PC-9 (cell line): ENCODE results near the gene EPB41. TPM values are rescaled to one million over a fixed set of nuclear protein-coding genes. Genes with fewer than 3 reads are reported as not detected.
A peak's percentile ranks its signal among the peaks of the same experiment; 100 is the strongest.

Experiments
- BruUV-seq: library from RNA; stranded (reverse); fragments of 400-500 nt; replicated peaks from 2 replicates; lab custom pipeline; 2021; lab: Mats Ljungman, UMichigan
- CTCF ChIA-PET: fragments of 300-600 bp; sonication (Branson Sonifier 250); formaldehyde crosslinking; loops from one replicate; lab custom pipeline; 2022; ENCODE audit warnings: antibody characterized with exemption; lab: Charles Lee
- POLR2A ChIA-PET: fragments of 300-600 bp; sonication (Branson Sonifier 250); formaldehyde crosslinking; loops from one replicate; lab custom pipeline; 2022; ENCODE audit warnings: antibody characterized with exemption; ENCODE audit not compliant: unreplicated experiment; lab: Charles Lee
- DNase-seq, 2 experiments: peaks; one replicate each; pipeline versions ENCODE4 v3.0.0 to v3.0.0-alpha.2; 2015 to 2022; ENCODE audit warnings: mixed read lengths in 1 of 2
- H2AFZ ChIP-seq: fragments of 200-600 bp; sonication (generic); 2 replicates; pipeline ENCODE4 v1.8.1; 2017; ENCODE audit warnings: antibody characterized with exemption
- H3F3A ChIP-seq: fragments of 200-600 bp; sonication (generic); 2 replicates; pipeline ENCODE4 v1.8.1; 2017; ENCODE audit warnings: antibody characterized with exemption, mild to moderate bottlenecking, low read depth; ENCODE audit not compliant: insufficient read depth
- H3K27ac ChIP-seq: fragments of 200-600 bp; sonication (generic); 2 replicates; pipeline ENCODE4 v1.6.1; 2016; ENCODE audit warnings: mixed run types
- H3K27me3 ChIP-seq: fragments of 200-600 bp; sonication (generic); 2 replicates; pipeline ENCODE4 v1.6.1; 2016; ENCODE audit warnings: low read depth, mixed run types; ENCODE audit not compliant: insufficient read depth
- H3K36me3 ChIP-seq: fragments of 200-600 bp; sonication (generic); 2 replicates; pipeline ENCODE4 v1.6.1; 2016; ENCODE audit warnings: low read depth, mixed run types
- H3K4me1 ChIP-seq: fragments of 200-600 bp; sonication (generic); replicated peaks from 2 replicates; pipeline ENCODE4 v1.6.1; 2016; ENCODE audit warnings: mixed run types; ENCODE audit not compliant: insufficient read depth
- H3K4me2 ChIP-seq: fragments of 200-600 bp; sonication (generic); 2 replicates; pipeline ENCODE4 v1.6.1; 2017; ENCODE audit warnings: mixed run types
- H3K4me3 ChIP-seq: fragments of 200-600 bp; sonication (generic); 2 replicates; pipeline ENCODE4 v1.6.1; 2016; ENCODE audit warnings: mixed run types
- H3K79me2 ChIP-seq: fragments of 200-600 bp; sonication (generic); 2 replicates; pipeline ENCODE4 v1.6.1; 2017; ENCODE audit warnings: low read depth, mixed run types
- H3K9me2 ChIP-seq: fragments of 200-600 bp; sonication (generic); 2 replicates; pipeline ENCODE4 v1.8.1; 2017; ENCODE audit warnings: mild to moderate bottlenecking; ENCODE audit not compliant: insufficient read depth
- H3K9me3 ChIP-seq: fragments of 200-600 bp; sonication (generic); 2 replicates; pipeline ENCODE4 v1.8.1; 2016; ENCODE audit warnings: low read depth; ENCODE audit not compliant: insufficient read depth
- H4K20me1 ChIP-seq: fragments of 200-600 bp; sonication (generic); 2 replicates; pipeline ENCODE4 v1.8.1; 2017; ENCODE audit not compliant: insufficient read depth
- CTCF ChIP-seq: fragments of 200-600 bp; sonication (generic); conservative IDR thresholded peaks from 2 replicates; pipeline ENCODE4 v1.6.1; 2017; ENCODE audit warnings: mixed run types, antibody characterized with exemption, mild to moderate bottlenecking, moderate library complexity
- EZH2 ChIP-seq: fragments of 200-600 bp; sonication (generic); IDR thresholded peaks from 2 replicates; pipeline ENCODE4 v1.8.0; 2017; ENCODE audit warnings: antibody characterized with exemption, low read depth
- intact Hi-C: fragments of 100-400 bp; cut with micrococcal nuclease; formaldehyde crosslinking; loops from one replicate; pipeline ENCODE4 v1.10.0; 2022; ENCODE audit not compliant: unreplicated experiment
- total RNA-seq: library from RNA; stranded (reverse); gene quantifications from 2 replicates; pipeline ENCODE4 v1.2.3, GENCODE V29; 2021

The EPB41 gene
- total RNA-seq, 1 experiment from 2014 or later: 42.2 TPM

- H3K4me3 ChIP-seq: no peak overlapping the region
- ChIA-PET POLR2A (no interaction called here), CTCF (no interaction called here)
- H3K9me2 ChIP-seq: no peaks in the 10 kb centered on the region
- peaks cover 8% of the 10 kb centered on the region; the same call in 1 of the 2 replicates for H3K4me1 ChIP-seq
- no TSS peak for BruUV-seq
- intact Hi-C loops: no loop called here
- no peak overlapping the region for H3K4me2 ChIP-seq
- no peak overlapping the region for H3K27ac ChIP-seq
- no peaks in the 10 kb centered on the region for H4K20me1 ChIP-seq
- TF ChIP-seq CTCF (no peak), EZH2 (no peak)
- H3K9me3 ChIP-seq: no peaks in the 10 kb centered on the region
- H2AFZ ChIP-seq: no peak overlapping the region
- DNase-seq: peak; percentile 6 to 65
- no peaks in the 10 kb centered on the region for H3K79me2 ChIP-seq
- no peaks in the 10 kb centered on the region for H3K27me3 ChIP-seq
- no peaks in the 10 kb centered on the region for H3F3A ChIP-seq
- no peaks in the 10 kb centered on the region for H3K36me3 ChIP-seq
Measured at GRCh38 chr1:29094433-29094832, 180.1 kb downstream of the EPB41 start.

GRCh38 chr1:29094954-29095353 is 180.6 kb downstream of the EPB41 start:
- Histone ChIP-seq H3K36me3 (no peaks in the 10 kb centered on the region), H3K27me3 (no peaks in the 10 kb centered on the region), H2AFZ (no peak overlapping the region), H3K9me2 (no peaks in the 10 kb centered on the region), H3K9me3 (no peaks in the 10 kb centered on the region), H3F3A (no peaks in the 10 kb centered on the region), H3K27ac (no peak overlapping the region), H4K20me1 (no peaks in the 10 kb centered on the region), H3K4me2 (no peak overlapping the region), H3K79me2 (no peaks in the 10 kb centered on the region), H3K4me3 (no peak overlapping the region), H3K4me1 (peaks cover 8% of the 10 kb centered on the region; the same call in 1 of the 2 replicates)
- DNase-seq: peak in 1 of 2 experiments; percentile 45
- TF ChIP-seq CTCF: no peak
- TF ChIP-seq EZH2: no peak
- CTCF ChIA-PET: no interaction called here
- BruUV-seq: no TSS peak
- intact Hi-C loops: no loop called here
- POLR2A ChIA-PET: interaction anchor here (0.6 kb wide), 1 partner anchor 131 kb away, joined by 3 read pairs; no protein-coding TSS in a partner anchor

- TF ChIP-seq CTCF (no peak), EZH2 (no peak)
- intact Hi-C loops: no loop called here
- Histone ChIP-seq H3K79me2 (no peaks in the 10 kb centered on the region), H3K4me1 (peaks cover 8% of the 10 kb centered on the region; the same call in 1 of the 2 replicates), H3K27ac (no peak overlapping the region), H3F3A (no peaks in the 10 kb centered on the region), H2AFZ (no peak overlapping the region), H3K9me2 (no peaks in the 10 kb centered on the region), H3K36me3 (no peaks in the 10 kb centered on the region), H4K20me1 (no peaks in the 10 kb centered on the region), H3K4me2 (no peak overlapping the region), H3K9me3 (no peaks in the 10 kb centered on the region), H3K27me3 (no peaks in the 10 kb centered on the region), H3K4me3 (no peak overlapping the region)
- DNase-seq: no peak
- ChIA-PET POLR2A (no interaction called here), CTCF (no interaction called here)
- no TSS peak for BruUV-seq
Measured at GRCh38 chr1:29096231-29096886, 182.0 kb downstream of the EPB41 start.
